ENCODE measurements around the gene PRPF8.

- TF ChIP-seq TAF1 (IDR thresholded peaks at IDR 0.05; ENCODE audit: borderline replicate concordance, low read depth, low read length) (no peak), JUNB (IDR thresholded peaks at IDR 0.05) (no peak), SMARCA5 (IDR thresholded peaks at IDR 0.05) (no peak)
Measured at GRCh38 chr17:1647802-1648171, 36.9 kb downstream of the PRPF8 start.
